HG03045 (cell line): ENCODE data around the gene C1RL.
"Not testable (repeated sequence)": the region's sequence is repeated elsewhere in the genome, so short reads cannot be mapped to it uniquely, and the experiment has no call there.

Experiments used
- ATAC-seq: cut with Tn5 transposase; IDR thresholded peaks from one replicate; pipeline ENCODE4 v1.9.1; 2021; ENCODE audit warnings: mild to moderate bottlenecking, moderate library complexity; ENCODE audit not compliant: unreplicated experiment

C1RL gene

DNA sequence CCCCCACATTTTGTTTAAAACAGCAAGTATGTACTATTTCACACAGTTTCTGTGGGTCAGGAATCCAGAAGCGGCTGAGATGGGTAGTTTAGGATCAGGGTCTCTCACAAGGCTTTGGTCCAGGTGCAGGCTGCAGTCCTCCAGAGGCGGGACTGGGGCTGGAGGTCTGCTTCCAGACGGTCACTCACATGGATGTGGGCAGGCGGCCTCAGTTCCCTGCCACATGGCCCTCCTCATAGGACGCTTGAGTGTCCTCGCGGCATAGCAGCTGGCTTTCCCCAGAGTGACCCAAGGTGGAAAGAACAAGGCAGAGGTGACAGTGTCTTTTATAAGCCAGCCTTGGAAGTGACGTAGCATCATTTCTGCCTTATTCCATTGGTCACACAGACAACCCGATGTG, 7.9 kb upstream of the C1RL start:
- ATAC-seq, result no peak

DNA sequence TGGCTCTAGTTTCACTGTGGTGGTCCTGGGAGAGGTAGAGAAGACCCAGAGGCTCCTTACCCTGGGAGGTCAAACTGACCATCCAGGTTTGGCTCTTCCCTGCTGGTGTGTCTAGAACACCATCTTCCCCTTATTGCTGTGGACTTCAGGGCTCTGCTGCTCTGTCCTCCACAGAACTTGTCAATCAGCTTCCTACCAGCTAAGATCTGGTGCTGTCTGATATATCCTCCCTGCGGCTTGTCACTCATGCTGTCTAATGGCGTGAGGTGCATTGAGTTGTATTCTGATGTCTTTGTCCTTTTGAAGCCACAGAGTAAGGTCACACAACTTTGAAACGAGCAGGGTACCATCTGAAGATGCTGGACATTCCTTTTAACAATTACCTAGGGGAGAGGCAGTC, 7.2 kb upstream of the C1RL start:
- no peak for ATAC-seq

- no peak for ATAC-seq
These were observed 5.8 kb upstream of the C1RL start for GRCh38 chr12:7114851-7115250.

DNA sequence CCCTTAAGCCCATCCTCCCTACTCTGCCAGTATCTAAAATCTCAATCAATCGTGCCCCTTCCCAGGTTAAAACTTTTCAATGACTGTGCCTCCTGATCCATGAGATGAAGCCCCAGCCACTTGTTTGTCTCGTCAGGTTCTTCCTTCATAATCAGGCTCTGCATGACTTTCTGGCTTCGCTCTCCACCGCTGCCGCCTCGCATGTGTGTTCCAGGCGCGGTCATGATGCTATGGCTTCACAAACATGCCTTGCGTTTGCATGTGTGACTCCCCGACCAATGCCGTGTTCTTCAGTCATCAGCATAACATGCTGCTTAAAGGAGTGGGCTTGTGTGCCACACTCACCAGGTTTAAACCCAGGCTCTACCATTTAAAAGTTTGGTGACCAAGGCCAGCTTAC, 5.0 kb upstream of the C1RL start:
- no peak for ATAC-seq

DNA sequence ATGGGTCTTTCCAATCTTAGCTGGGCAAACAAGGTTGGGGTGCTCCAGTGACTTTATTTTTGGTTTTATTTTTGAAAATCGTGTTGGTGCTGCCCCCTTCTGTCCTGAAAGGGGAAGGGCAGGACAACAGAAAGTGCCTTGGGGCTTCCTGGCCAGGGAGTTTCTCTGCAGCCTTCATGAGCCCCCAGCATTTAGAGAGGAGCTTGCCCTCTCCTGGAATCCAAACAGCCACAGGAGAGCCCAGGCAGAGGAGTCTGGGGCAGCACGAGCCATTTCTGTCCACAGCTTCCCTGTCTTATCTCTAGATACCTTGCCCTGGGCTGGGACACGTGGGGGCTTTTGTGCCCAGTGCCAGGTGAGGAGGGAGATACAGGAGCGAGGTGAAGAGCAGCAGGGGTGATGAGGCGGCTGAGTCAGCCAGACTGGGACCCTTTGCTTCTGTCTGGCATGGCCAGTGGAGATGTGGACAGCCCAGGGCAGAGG, 4.4 kb upstream of the C1RL start:
- no peak for ATAC-seq

DNA sequence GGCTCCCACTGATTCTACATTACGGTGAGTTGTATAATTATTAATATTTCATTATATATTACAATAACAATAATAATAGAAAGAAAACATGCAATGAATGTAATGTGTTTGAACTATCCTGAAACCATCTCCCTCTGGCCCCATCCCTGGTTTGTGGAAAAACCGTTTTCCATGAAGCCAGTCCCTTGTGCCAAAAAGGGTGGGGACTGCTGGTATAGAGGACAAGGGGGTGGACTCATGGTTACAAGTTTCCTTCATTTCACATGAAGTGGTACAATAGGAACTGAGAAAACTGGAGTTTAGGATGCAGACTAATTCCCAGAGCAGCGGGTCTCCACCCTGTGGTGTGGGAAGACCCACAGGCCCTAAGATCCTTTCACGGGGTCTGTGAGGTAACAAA, 3.0 kb upstream of the C1RL start:
- ATAC-seq, result no peak

- no peak for ATAC-seq
These were observed 1.6 kb upstream of the C1RL start for GRCh38 chr12:7110661-7111060.

GRCh38 chr12:7109572-7109920, 532 bp upstream of the C1RL start:
- ATAC-seq, result no peak

DNA sequence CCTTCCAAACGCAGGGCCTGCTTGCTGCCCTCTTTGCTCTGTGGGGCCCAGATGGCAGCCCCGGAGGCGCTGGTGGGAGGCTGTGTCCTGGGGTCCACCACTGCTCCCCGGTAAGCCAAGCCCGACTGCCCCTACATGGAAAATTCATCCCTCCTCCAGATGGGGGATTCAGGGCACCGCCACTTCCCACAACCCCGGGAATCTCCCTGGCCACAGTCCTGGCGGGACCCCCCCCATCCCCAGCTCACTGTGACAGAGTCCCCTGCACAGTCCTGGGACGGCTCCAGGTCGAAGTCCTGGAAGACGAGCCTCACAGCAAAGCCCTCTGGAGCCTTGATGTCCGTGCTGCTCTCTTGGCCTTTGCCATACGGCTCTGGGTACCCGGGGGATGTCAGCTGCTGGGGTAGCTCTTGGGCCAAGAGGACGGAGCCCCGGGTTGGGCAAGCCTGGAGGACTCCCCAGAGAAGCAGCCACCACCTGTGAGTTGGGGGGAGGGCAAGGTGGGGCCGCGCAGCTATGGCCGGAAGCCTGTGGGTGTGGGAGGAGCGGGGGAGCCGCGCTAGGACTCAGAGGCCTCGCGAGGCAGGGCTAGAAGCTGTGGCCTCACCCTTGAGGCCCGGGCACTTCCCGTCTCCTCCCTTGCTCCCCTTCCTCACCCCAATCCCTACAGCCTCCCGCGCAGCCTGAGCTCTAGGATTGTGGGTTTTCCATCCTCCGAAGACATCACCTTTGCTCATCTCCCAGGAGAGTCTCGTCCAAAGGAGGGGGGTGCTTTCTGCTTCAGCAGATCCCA, 815 bp downstream of the C1RL start:
- ATAC-seq, result peak; percentile 92

DNA sequence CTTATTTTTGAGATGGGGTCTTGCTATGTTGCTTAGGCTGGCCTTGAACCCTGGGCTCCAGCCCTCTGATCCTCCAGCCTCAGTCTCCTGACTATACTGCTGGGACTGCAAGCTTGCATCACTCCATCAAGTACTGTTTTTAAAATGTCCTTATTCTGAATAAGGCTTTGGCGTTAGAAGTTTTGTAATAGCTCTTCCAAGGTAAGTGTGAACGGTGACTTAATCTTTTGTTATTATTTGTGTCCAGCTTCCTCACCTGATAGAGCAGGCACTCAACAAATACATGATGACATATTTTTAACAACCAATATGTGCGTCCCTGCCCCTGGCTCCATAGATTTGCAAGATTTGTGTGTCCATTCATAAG, 1.4 kb downstream of the C1RL start:
- ATAC-seq, result no peak

DNA sequence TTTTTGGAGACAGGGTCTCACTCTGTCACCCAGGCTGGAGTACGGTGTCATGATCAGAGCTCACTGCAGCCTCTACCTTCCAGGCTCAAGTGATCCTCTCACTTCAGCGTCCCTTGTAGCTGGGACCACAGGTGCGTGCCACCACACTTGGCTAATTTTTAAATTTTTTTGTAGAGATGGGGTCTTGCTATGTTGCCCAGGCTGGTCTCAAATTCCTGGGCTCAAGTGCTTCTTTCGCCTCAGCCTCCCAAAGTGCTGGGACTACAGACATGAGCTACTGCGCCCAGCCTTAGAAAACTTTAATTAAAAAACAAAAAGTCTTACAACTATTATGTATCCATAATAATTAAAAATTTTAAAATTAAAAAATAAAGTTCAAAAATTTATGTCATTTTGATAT, 1.8 kb downstream of the C1RL start:
- ATAC-seq, result not testable (repeated sequence)

DNA sequence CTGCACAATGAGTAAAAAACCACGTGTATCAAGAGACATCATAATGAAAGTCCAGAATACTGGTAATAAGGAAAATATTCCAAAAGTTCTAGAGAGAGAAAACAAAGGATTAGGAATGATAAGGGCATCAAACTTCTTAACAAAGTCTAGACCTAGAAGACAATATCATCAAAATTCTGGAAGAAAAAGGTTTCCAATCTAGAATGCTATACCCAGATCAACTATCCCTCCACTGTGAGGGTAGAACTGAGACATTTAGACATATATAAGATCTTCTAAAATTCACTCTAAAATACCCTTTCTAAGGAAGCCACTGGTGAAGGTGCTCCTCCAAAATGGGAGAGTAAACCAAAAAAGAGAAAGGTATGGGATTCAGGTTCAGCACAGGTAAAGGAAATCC, 2.9 kb downstream of the C1RL start:
- no peak for ATAC-seq

DNA sequence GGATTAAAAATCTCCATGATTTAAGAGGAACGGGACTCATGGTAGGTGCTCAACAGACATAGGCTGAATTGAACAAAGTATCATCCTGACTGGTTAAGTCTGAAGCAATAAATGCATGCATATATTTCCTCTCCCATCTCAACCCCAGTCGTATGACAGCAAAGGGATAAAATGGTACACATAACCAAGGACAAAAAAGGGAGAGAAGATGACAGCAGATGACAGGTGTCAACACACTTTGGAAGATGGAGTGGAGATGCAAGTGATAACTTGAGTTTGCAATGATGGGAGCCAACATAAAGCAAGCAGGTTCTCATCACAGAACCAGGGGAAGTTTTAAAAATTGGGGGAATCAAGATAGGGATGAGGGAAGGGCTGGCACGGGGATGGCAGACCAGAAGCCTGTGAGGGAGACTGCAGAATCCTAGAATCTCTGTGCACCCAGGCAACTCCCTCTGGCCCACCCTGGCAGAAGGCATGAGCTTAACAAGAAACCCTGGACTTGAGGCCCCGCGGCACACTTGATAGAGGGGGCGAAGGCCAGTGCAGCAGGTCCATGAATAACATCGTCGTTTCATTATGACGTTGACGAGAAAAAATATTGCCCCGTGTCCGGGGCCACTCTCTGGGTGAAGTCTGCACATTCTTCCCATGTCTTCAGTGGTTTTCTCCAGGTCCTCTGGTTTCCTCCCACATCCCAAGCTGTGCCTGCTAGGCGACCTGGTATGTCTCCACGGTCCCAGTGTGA, 5.0 kb downstream of the C1RL start:
- no peak for ATAC-seq

- ATAC-seq, result no peak
These were observed 6.4 kb downstream of the C1RL start for GRCh38 chr12:7102582-7102981.

DNA sequence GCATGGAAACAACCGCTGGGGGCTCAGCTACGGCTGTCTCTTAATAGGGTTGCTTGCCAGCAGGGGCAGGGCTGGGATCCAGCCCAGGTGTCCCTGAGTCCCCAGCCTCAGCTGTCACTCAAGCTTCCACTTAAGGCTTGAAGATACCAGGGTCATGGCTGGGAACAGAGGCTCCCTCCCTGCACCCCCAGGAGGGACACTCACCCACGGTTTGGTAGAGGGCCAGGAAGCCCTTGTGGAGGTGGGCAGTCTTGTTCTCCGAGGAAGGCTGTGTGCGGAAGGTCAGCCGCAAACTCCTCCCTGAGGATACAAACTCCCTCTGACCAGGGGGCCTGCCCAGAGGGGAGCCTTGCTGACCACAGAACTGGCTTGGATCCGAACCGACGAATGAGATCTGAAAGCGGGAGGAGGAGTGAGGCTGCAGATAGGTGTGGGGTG, 7.3 kb downstream of the C1RL start:
- ATAC-seq, result no peak

- no peak for ATAC-seq
These were observed 7.8 kb downstream of the C1RL start for GRCh38 chr12:7101047-7101693.

- ATAC-seq, result no peak
These were observed 8.8 kb downstream of the C1RL start for GRCh38 chr12:7100239-7100638.

- ATAC-seq, result no peak
These were observed 9.6 kb downstream of the C1RL start for GRCh38 chr12:7099290-7099996.

GRCh38 chr12:7096979-7097378, 12.0 kb downstream of the C1RL start:
- ATAC-seq, result no peak

- ATAC-seq, result no peak
These were observed 12.7 kb downstream of the C1RL start for GRCh38 chr12:7096006-7096932.
